Cardiac fibroblast (primary cell): ENCODE results near the gene LRRC74B.
"Not testable (repeated sequence)": the region's sequence is repeated elsewhere in the genome, so short reads cannot be mapped to it uniquely, and the experiment has no call there.

Source experiments
- DNase-seq, 2 donors: peaks; one replicate each; pipeline versions ENCODE4 v3.0.0 to v3.0.0-alpha.2; 2010; ENCODE audit warnings: low read depth in 2 of 2
- H3K4me3 ChIP-seq, 2 donors: replicated peaks in 1 of 2; 1 replicate in 1 of 2; 2 replicates in 1 of 2; pipeline ENCODE4 v1.5.1; 2011; ENCODE audit warnings: low read depth in 2 of 2, low read length in 2 of 2, mild to moderate bottlenecking in 2 of 2, moderate library complexity in 1 of 2
- CTCF ChIP-seq: IDR thresholded peaks from one replicate; pipeline ENCODE4 v1.5.1; 2011; ENCODE audit warnings: low read depth, mild to moderate bottlenecking, low read length, inconsistent platforms

The LRRC74B gene

GRCh38 chr22:21034989-21035388, 10.8 kb upstream of the LRRC74B start:
- no peak for DNase-seq
- no peak overlapping the region for H3K4me3 ChIP-seq
- no peak for TF ChIP-seq CTCF

- DNase-seq, result peak; percentile 13 to 75
- TF ChIP-seq CTCF, result no peak
- no peak overlapping the region for H3K4me3 ChIP-seq
Observed at GRCh38 chr22:21038405-21038804, 7.3 kb upstream of the LRRC74B start.

- not testable (repeated sequence) for H3K4me3 ChIP-seq, DNase-seq
Observed at GRCh38 chr22:21039158-21039557, 6.6 kb upstream of the LRRC74B start.

GRCh38 chr22:21041937-21042336, 3.8 kb upstream of the LRRC74B start:
- no peak overlapping the region for H3K4me3 ChIP-seq
- DNase-seq, result peak; percentile 27 to 70
- TF ChIP-seq CTCF, result no peak

- H3K4me3 ChIP-seq, result no peak overlapping the region
- DNase-seq, result no peak
- no peak for TF ChIP-seq CTCF
Observed at GRCh38 chr22:21042978-21043859, 2.5 kb upstream of the LRRC74B start.

GRCh38 chr22:21043860-21044535, 1.7 kb upstream of the LRRC74B start:
- no peak for DNase-seq
- TF ChIP-seq CTCF, result no peak
- no peak overlapping the region for H3K4me3 ChIP-seq

GRCh38 chr22:21044931-21045584, 688 bp upstream of the LRRC74B start:
- TF ChIP-seq CTCF, result no peak
- peak overlapping the region; percentile 19 to 49 for H3K4me3 ChIP-seq
- peak; percentile 73 to 86 for DNase-seq
